HG03060 (cell line): Measurements from ENCODE around the gene NUMBL.
"Not testable (repeated sequence)": the region's sequence is repeated elsewhere in the genome, so short reads cannot be mapped to it uniquely, and the experiment has no call there.

Experiments used
- ATAC-seq: cut with Tn5 transposase; IDR thresholded peaks from one replicate; pipeline ENCODE4 v1.9.1; 2021; ENCODE audit warnings: low read depth, moderate number of reproducible peaks; ENCODE audit not compliant: unreplicated experiment

Gene NUMBL

DNA sequence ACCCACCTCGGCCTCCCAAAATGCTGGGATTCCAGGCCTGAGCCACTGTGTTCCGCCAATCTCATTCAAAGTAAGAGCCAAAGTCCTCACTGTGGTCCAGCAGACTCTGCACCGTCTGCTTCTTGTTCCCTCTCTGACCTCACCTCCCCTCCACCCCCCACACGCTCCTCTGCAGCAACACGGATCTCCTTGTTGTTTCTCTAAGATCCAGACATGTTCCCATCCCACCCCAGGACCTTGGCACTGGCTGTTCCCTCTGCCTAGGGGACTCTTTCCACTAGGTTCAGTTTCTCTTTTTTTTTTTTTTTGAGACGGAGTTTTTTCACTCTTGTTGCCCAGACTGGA lies 50.8 kb downstream of the NUMBL start:
- ATAC-seq, result no peak

DNA sequence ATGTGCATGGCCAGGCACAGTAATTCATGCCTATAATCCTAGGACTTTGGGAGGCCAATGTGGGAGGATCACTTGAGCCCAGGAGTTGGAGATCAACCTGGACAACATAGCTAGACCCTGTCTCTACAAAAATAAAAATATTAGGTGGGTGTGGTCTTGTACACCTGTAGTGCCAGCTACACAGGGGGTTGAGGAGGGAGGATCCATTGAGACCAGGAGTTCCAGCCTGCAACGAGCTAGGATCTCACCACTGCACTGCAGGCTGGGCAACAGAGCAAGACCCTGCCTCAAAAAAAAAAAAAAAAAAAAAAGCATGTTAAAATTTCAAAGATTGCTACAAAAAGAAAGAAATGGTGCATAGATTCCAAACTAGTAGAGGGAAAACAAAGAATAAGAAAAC lies 52.1 kb downstream of the NUMBL start:
- no peak for ATAC-seq

DNA sequence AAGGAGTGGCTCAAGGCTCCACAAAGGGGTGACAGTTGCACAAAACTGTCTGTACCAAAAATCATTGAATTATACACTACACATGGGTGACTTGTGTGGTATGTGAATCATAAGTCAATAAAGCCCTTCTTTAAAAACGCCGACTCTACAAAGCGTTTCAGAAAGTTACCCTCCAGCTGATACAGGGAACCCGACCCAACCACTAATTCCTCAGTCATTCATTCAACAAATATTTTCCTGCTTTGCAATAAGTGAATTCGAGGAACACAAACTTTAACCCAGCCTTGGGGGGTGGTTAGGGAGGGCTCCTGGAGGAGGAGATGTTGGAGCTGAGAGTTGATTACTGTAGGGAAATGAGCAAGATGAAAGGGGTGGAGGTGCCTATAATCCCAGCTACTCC lies 57.2 kb downstream of the NUMBL start:
- ATAC-seq, result no peak

DNA sequence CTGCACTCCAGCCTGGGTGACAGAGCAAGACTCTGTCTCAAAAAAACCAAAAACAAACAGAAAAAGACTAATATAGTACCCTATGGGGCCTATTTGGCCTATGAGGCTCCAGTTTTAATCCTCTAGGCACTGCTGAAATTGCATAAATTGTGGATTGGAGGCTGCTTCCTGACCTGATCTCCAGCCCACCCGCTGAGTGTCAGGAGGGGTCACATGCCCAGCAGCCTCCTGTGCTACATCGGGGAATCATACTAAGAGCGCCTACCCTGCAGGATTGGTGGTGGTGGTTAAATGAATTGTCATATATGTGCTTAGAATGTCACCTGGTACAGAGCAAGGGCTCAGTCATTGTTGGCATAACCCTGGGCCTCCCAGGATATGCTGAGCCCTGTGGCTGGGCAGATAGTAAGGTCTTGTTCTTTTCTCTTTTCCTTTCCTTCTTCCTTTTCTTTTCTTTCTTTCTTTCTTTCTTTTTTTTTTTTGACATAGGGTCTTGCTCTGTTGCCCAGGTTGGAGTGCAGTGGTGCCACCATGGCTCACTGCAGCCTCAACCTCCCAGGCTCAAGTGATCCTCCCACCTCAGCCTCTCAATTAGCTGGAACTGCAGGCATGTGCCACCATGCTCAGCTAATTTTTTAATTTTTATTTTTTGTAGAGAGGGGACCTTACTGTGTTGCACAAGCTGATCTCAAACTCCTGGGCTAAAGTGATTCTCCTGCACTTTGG lies 58.0 kb downstream of the NUMBL start:
- no peak for ATAC-seq

DNA sequence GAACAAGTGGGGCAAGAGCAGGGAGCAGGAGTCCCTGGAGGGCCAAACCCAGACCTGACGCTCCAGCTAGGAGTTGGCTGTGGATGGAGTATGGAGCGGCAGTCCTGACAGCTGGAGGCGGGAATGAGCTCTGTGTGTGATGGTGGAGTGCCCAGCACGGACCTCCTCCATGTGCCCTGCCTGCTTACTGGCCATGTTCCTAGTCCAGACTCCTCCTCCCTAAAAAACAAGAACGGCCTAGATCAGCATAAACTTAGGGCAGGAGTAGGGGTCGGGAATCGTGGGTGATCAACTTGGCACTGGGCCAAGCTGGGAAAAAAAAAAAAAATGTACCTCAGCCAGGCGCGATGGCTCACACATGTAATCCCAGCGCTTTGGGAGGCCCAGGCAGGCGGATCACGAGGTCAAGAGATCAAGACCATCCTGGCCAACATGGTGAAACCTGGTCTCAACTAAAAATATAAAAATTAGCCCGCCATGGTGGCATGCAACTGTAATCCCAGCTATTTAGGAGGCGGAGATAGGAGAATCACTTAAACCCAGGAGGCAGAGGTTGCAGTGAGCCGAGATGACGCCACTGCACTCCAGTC lies 59.8 kb downstream of the NUMBL start:
- ATAC-seq, result no peak

DNA sequence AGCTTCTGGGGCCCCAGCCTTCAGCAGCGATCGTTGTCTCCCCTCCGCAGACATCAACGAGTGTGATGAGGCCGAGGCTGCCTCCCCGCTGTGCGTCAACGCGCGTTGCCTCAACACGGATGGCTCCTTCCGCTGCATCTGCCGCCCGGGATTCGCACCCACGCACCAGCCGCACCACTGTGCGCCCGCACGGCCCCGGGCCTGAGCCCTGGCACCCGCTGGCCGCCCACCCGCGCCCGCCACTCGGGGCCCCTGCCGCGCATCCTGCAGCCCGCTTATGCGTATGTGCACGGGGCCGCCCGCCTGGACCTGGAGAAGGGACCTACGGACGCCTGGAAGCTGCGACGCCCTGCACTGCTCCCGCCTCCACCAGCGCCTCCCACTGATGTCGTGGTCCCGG lies 61.1 kb downstream of the NUMBL start:
- ATAC-seq, result no peak

DNA sequence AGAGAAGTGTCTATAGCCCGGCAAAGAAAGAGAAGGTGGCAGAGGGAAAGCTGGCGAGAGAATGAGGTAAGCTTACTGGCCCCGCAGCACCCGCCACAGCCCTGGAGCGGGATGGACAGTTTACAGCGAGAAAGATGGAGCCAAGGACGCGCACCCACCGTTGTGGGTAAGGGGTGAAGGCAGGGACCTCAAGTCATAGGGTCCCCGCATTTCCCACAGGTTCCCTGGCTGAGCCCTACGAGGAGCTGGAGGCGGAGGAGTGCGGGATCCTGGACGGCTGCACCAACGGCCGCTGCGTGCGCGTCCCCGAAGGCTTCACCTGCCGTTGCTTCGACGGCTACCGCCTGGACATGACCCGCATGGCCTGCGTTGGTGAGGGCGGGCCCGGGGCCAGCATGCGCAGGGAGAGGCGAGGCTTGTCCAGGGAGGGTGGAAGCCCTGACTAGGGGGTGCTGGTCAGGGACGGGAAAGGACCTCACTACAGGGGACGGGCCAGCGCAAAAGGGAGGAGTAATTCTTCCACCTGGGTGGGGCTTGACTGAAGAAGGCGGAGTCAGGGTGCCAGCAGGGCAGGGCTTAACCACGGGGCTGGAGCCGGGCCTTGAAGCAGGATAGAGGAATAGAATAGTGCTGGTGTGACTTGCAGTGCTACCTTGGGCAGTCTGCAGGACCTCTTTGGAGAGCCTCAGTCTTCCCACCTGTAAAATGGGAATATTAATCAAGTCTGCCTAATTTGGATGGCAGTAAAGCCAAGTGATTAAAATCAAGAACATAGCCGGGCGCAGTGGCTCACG lies 62.8 kb downstream of the NUMBL start:
- no peak for ATAC-seq

DNA sequence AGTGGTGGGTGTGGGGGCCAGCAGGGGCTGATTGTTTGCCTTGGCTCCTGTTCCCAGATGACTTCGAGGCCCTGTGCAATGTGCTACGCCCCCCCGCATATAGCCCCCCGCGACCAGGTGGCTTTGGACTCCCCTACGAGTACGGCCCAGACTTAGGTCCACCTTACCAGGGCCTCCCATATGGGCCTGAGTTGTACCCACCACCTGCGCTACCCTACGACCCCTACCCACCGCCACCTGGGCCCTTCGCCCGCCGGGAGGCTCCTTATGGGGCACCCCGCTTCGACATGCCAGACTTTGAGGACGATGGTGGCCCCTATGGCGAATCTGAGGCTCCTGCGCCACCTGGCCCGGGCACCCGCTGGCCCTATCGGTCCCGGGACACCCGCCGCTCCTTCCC lies 63.5 kb downstream of the NUMBL start:
- ATAC-seq, result no peak

DNA sequence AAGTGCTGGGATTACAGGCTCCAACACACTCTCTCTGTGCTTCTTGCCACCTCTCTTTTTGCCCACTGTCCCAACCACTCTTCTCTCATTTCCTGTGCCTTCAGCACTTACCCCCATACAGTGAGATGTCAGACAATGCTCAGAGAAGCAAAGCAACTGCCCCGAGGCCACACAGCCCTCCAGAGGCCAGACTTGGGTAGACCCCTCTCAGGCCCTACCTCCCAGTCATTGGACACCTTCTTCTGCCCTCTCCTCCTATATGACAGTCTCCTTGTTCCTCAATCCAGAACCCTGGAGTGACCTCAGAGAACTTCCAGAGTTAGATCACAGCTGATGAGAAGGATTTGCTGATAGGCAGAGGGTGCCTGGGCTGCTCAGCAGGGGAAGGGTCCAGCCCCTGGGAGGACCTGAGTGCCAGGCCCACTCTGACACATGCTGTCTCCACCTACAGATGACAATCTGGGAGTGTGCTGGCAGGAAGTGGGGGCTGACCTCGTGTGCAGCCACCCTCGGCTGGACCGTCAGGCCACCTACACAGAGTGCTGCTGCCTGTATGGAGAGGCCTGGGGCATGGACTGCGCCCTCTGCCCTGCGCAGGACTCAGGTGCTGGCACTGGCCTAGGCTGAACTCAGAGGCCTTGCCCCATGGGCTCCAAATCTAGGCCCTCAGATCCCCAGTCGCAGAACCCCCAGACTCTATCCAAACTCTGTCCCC lies 64.9 kb downstream of the NUMBL start:
- ATAC-seq, result no peak

DNA sequence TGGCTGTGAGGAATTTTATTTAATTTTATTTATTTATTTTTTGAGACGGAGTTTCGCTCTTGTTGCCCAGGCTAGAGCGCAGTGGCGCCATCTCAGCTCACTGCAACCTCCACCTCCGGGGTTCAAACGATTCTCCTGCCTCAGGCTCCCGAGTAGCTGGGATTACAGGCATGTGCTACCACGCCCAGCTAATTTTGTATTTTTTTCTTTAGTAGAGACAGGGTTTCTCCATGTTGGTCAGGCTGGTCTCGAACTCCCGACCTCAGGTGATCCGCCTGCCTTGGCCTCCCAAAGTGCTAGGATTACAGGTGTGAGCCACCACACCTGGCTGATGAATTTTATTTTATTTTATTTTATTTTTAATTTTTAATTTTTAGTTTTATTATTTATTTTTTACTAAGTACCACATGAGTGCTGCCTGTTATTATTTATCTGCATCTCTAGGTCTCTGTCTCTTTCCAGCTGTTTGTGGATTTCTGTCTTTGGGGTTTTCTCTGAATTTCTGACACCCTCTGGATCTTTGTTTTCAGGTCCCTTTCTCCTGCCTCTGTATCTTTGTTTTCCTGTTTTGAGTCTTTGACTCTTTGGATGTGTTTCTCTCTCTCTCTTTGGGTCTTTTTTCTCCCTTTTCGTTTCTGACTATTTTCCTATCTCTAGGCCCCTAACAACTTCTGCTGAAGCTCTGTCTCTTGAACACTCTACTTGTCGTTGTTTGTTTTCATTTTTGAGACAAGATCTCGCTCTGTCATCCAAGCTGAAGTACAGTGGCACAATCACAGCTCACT lies 65.9 kb downstream of the NUMBL start:
- ATAC-seq, result not testable (repeated sequence)

DNA sequence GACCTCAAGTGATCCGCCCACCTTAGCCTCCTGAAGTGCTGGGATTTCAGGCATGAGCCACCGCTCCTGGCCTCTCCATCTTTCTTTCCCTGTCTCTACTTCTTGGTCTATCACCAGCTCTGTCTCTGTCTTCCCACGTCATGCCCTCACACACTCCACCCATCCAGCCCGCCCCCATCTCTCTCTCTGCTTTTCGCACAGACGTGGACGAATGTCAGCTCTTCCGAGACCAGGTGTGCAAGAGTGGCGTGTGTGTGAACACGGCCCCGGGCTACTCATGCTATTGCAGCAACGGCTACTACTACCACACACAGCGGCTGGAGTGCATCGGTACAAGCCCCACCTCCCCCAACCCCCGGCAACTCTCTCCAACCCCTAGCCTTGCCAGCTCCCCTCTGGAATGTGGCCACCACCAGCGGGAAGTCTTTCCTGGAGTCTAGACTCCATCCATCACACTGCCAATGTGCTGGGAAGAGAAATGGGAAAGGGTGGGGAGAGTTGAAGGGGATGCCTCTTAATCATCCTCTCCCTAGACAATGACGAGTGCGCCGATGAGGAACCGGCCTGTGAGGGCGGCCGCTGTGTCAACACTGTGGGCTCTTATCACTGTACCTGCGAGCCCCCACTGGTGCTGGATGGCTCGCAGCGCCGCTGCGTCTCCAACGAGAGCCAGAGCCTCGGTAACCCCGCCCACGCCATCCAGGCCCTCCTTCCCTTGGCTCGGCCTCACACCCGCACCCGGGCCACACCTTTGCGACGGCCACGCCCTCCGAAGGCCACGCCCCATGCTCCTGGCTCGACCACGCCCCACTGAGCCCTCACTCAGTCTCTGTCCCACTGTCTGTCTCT lies 66.8 kb downstream of the NUMBL start:
- no peak for ATAC-seq

DNA sequence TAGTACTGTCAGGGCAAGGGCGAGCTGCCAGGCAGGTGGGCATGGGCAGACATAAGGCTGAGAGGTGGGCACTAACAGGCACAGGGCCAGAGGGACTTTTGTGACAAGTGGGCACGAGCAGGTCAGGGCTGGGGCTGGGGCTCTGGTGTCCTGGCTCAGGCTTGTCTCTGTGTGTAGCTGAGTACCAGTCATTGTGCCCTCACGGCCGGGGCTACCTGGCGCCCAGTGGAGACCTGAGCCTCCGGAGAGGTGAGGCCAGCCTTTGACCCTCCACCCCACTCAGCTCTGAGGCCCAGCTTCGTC lies 67.7 kb downstream of the NUMBL start:
- no peak for ATAC-seq

DNA sequence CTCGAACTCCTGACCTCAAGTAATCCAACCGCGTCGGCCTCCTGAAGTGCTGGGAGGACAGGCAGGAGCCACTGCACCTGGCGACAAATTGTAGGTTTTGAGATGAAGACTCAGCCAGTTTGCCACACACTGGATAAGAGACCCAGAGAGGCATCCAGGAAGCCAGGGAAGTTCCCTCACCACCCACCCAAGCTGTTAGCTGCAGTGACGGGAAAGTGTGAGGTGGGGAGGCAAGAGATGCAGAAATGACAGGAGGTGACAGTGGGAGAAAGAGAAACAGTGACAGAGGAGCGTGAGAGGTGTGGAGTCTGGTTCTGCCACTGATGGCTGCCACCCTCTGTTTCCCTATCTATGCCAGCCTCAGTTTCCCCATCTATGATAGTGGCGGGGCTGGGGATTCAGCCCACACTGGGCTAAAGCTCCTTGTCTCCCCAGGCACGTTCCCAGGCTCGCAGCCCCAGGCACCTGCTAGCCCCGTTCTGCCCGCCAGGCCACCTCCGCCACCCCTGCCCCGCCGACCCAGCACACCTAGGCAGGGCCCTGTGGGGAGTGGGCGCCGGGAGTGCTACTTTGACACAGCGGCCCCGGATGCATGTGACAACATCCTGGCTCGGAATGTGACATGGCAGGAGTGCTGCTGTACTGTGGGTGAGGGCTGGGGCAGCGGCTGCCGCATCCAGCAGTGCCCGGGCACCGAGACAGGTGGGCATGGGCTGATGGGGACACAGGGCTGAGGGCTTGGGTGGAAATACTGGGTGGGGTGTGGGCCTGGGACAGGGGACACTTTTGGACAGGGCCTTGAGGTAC lies 68.3 kb downstream of the NUMBL start:
- ATAC-seq, result no peak

DNA sequence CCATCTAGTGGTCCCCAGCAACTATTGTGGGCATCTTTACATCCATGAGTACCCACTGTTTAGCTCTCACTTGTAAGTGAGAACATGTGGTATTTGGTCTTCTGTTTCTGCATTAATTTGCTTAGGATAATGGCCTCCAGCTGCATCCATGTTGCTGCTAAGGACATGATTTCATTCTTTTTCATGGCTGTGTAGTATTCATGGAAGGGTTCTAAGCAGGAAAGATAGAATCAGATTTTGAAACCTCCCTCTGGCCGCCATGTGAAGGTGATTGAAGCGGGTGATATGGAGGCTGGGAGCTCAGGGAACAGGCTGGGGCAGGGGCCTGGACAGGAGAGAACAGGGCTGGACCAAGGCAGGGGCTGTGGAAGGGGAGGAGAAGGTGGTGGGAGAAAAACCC lies 69.2 kb downstream of the NUMBL start:
- no peak for ATAC-seq

DNA sequence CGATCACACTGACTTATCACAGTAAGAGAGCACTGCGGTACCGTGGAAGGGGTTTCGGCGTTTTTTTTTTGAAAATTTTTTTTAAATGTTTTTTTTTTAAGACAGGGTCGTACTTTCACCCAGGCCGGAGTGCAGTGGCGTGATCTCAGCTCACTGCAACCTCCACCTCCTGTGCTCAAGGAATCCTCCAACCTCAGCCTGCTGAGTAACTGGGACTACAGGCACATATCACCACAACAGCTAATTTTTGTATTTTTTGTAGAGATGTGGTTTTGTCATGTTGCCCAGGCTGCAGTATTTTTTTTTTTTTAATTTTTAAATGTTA lies 70.3 kb downstream of the NUMBL start:
- no peak for ATAC-seq

DNA sequence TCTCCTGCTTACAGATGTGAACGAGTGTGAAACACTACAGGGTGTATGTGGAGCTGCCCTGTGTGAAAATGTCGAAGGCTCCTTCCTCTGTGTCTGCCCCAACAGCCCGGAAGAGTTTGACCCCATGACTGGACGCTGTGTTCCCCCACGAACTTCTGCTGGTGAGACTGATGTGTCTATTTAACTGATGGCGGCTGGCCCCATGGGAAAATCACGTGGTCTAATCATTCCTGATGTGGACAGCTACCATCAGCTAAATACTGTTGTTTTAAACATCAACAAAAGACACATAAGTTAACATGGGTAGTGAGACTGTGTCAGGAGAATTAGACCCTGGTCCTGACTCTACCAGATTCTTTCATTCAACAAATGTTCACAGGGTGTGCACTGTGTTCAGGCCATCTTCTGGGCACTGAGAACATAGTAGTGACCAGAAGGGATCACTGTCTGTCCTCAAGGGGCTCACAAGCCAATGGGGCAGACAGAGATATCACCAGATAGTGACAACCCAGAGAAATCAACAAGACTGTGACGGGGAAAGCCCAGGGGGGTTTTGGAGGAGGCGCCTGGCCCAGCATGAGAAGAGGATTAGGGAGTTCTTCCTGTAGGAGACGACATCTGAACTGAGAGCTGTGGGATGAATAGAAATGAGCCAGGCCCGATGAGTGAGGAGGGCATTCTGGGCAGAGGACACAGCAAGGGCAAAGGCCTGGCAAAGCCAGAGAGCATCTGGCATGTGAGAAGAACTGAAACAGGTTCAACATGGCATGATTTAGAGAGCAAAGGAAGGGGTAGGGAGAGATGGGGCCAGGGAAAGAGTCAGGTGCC lies 70.9 kb downstream of the NUMBL start:
- no peak for ATAC-seq

DNA sequence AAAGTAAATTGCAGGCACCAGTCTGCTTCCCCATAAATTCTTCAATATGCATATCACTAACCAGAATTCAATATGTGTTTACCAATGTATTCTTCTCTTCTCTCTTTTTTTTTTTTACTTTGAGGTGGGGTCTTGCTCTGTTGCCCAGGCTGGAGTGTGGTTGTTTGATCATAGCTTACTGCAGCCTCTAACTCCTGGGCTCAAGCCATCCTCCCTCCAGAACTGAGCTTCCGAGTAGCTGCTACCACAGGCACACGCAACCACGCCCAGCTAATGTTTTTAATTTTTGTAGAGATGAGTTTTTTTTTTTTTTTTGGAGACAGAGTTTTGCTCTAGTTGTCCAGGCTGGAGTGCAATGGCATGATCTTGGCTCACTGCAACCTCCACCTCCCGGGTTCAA lies 72.5 kb downstream of the NUMBL start:
- no peak for ATAC-seq

DNA sequence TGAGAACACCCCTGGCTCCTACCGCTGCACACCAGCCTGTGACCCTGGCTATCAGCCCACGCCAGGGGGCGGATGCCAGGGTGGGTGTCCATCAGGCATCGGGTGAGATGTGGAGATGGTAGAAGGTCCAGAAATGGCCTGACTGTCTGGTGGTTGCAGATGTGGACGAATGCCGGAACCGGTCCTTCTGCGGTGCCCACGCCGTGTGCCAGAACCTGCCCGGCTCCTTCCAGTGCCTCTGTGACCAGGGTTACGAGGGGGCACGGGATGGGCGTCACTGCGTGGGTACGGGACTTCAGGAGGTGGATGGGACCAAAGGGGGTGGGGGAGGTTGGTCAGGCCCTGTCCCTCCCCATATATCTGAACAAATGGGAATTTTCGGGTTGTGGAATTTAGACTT lies 73.5 kb downstream of the NUMBL start:
- no peak for ATAC-seq
